ENCODE results near the gene KAT5.
"Not testable (repeated sequence)": the region's sequence is repeated elsewhere in the genome, so short reads cannot be mapped to it uniquely, and the experiment has no call there.

Gene KAT5

GRCh38 chr11:65745049-65745448 is 33.0 kb downstream of the KAT5 start:
- no peak for FAIRE-seq

- FAIRE-seq = not testable (repeated sequence)
Measured at GRCh38 chr11:65762169-65762568, 50.1 kb downstream of the KAT5 start.

- FAIRE-seq = not testable (repeated sequence)
Measured at GRCh38 chr11:65762816-65763215, 50.8 kb downstream of the KAT5 start.

GRCh38 chr11:65764434-65764833 is 52.4 kb downstream of the KAT5 start:
- no peak for FAIRE-seq

- no peak for FAIRE-seq
Measured at GRCh38 chr11:65766535-65766934, 54.5 kb downstream of the KAT5 start.

GRCh38 chr11:65767406-65767805 is 55.4 kb downstream of the KAT5 start:
- FAIRE-seq = no peak

- not testable (repeated sequence) for FAIRE-seq
Measured at GRCh38 chr11:65767806-65768205, 55.8 kb downstream of the KAT5 start.
